HCT116 (cell line): Measurements from ENCODE around the gene ACSL5. TPM values are rescaled to one million over a fixed set of nuclear protein-coding genes. Genes with fewer than 3 reads are reported as not detected.

Experiments used
- ATAC-seq: fragments of 200-7000 bp; cut with Tn5 transposase; 2 replicates; pipeline ENCODE4 v1.9.1; 2020; ENCODE audit warnings: mild to moderate bottlenecking, moderate library complexity
- BruUV-seq: library from RNA; stranded (reverse); fragments of 400-500 nt; replicated peaks from 2 replicates; lab custom pipeline; 2021; lab: Mats Ljungman, UMichigan
- CTCF ChIA-PET: fragments of 300-600 bp; sonication (Branson Sonifier 250); formaldehyde crosslinking; loops from one replicate; lab custom pipeline; 2021; ENCODE audit warnings: antibody characterized with exemption; lab: Charles Lee
- POLR2A ChIA-PET: fragments of 300-600, 350-600 bp; sonication (Branson Sonifier 250); formaldehyde crosslinking; loops from one replicate; lab custom pipeline; 2021; ENCODE audit warnings: antibody characterized with exemption; lab: Charles Lee
- RAD21 ChIA-PET, 2 experiments: fragments of 300-600 bp; sonication (Branson Sonifier 250); formaldehyde crosslinking; loops; one replicate each; lab custom pipeline; 2023; ENCODE audit warnings: low total read pairs in 2 of 2; ENCODE audit not compliant: uncharacterized antibody in 2 of 2, unreplicated experiment in 2 of 2, low non-redundant PET in 1 of 2; lab: Charles Lee
- DNase-seq: peaks from one replicate; pipeline ENCODE4 v3.0.0-alpha.2; 2010; ENCODE audit warnings: low read depth, low spot score
- H2AFZ ChIP-seq: fragments of 200-600 bp; shearing (Covaris generic), sonication (generic); 2 replicates; pipeline ENCODE4 v1.6.1; 2017; ENCODE audit warnings: low read depth, mixed run types, mixed read lengths, antibody characterized with exemption, low read length; ENCODE audit not compliant: poor library complexity, severe bottlenecking
- H3K27ac ChIP-seq: 2 replicates; pipeline ENCODE4 v1.5.1; 2012; ENCODE audit warnings: low read depth, low read length
- H3K27me3 ChIP-seq: fragments of 200-600 bp; sonication (generic); 2 replicates; pipeline ENCODE4 v1.6.1; 2016; ENCODE audit warnings: mixed run types, low read length, mixed read lengths; ENCODE audit not compliant: insufficient read depth
- H3K36me3 ChIP-seq, 2 experiments: fragments of 200-500 bp in 1 of 2; fragments of 200-600 bp in 1 of 2; sonication (Bioruptor generic) in 1 of 2; sonication (generic) in 1 of 2; 2 replicates each; pipeline versions ENCODE4 v1.5.1 to v1.6.1; 2014 to 2016; ENCODE audit warnings: low read length in 2 of 2, inconsistent platforms in 1 of 2, mixed read lengths in 1 of 2, mixed run types in 1 of 2; ENCODE audit not compliant: insufficient read depth in 2 of 2, control insufficient read depth in 1 of 2
- H3K4me1 ChIP-seq, 2 experiments: fragments of 200-600 bp in 1 of 2; sonication (generic) in 1 of 2; 2 replicates each; pipeline versions ENCODE4 v1.5.1 to v1.6.1; 2012 to 2017; ENCODE audit warnings: low read length in 2 of 2, inconsistent platforms in 1 of 2, mild to moderate bottlenecking in 1 of 2, mixed read lengths in 1 of 2, mixed run types in 1 of 2, moderate library complexity in 1 of 2; ENCODE audit not compliant: insufficient read depth in 2 of 2, control insufficient read depth in 1 of 2
- H3K4me2 ChIP-seq: fragments of 200-600 bp; sonication (generic); 2 replicates; pipeline ENCODE4 v1.6.1; 2017; ENCODE audit warnings: mixed run types, low read length, mixed read lengths
- H3K4me3 ChIP-seq, 2 experiments: fragments of 200-600 bp in 1 of 2; sonication (generic) in 1 of 2; replicated peaks in 1 of 2; 2 replicates each; pipeline ENCODE4 v1.5.1; 2011 to 2016; ENCODE audit warnings: low read length in 2 of 2, control low read depth in 1 of 2, low read depth in 1 of 2, mild to moderate bottlenecking in 1 of 2, mixed read lengths in 1 of 2, mixed run types in 1 of 2
- H3K79me2 ChIP-seq: fragments of 200-600 bp; sonication (generic); 2 replicates; pipeline ENCODE4 v1.6.1; 2017; ENCODE audit warnings: mild to moderate bottlenecking, mixed run types, low read length, moderate library complexity, mixed read lengths; ENCODE audit not compliant: insufficient read depth
- H3K9ac ChIP-seq: fragments of 200-600 bp; sonication (generic); 2 replicates; pipeline ENCODE4 v1.6.1; 2016; ENCODE audit warnings: low read length, mixed read lengths
- H3K9me2 ChIP-seq: fragments of 200-600 bp; sonication (generic), shearing (Covaris generic); 2 replicates; pipeline ENCODE4 v1.6.1; 2017; ENCODE audit warnings: mixed run types, mild to moderate bottlenecking, moderate library complexity; ENCODE audit not compliant: insufficient read depth
- H3K9me3 ChIP-seq, 2 experiments: fragments of 200-500 bp in 1 of 2; fragments of 200-600 bp in 1 of 2; sonication (Bioruptor generic) in 1 of 2; sonication (generic) in 1 of 2; 2 replicates each; pipeline ENCODE4 v1.6.1; 2014 to 2017; ENCODE audit warnings: low read length in 2 of 2, mixed read lengths in 2 of 2, inconsistent platforms in 1 of 2, low read depth in 1 of 2, mild to moderate bottlenecking in 1 of 2, mixed run types in 1 of 2, moderate library complexity in 1 of 2; ENCODE audit not compliant: control insufficient read depth in 1 of 2, insufficient read depth in 1 of 2
- H4K20me1 ChIP-seq: fragments of 200-600 bp; sonication (generic), shearing (Covaris generic); 2 replicates; pipeline ENCODE4 v1.6.1; 2017; ENCODE audit warnings: mixed run types, mild to moderate bottlenecking, moderate library complexity; ENCODE audit not compliant: insufficient read depth
- CBX3 ChIP-seq: IDR thresholded peaks from 2 replicates; pipeline ENCODE4 v1.6.1; 2012; ENCODE audit warnings: low read depth
- EGR1 ChIP-seq: IDR thresholded peaks from 2 replicates; pipeline ENCODE4 v1.6.1; 2012; ENCODE audit warnings: low read depth
- ELF1 ChIP-seq: IDR thresholded peaks from 2 replicates; pipeline ENCODE4 v1.6.1; 2012; ENCODE audit warnings: low read depth, borderline replicate concordance
- EZH2 ChIP-seq: fragments of 200-600 bp; sonication (generic); IDR thresholded peaks from 2 replicates; pipeline ENCODE4 v1.6.1; 2017; ENCODE audit warnings: antibody characterized with exemption, mixed run types
- EZH2phosphoT487 ChIP-seq: fragments of 200-600 bp; IDR thresholded peaks from 2 replicates; pipeline ENCODE4 v1.6.1; 2018; ENCODE audit warnings: antibody characterized with exemption, borderline replicate concordance
- JUND ChIP-seq: IDR thresholded peaks from 2 replicates; pipeline ENCODE4 v1.6.1; 2012
- MAX ChIP-seq: IDR thresholded peaks from 2 replicates; pipeline ENCODE4 v1.6.1; 2012
- POLR2A ChIP-seq: IDR thresholded peaks from 2 replicates; pipeline ENCODE4 v1.7.0; 2011; ENCODE audit warnings: borderline replicate concordance; ENCODE audit not compliant: insufficient read depth, insufficient read length; ENCODE audit errors: extremely low read depth
- POLR2AphosphoS5 ChIP-seq: IDR thresholded peaks from 2 replicates; pipeline ENCODE4 v1.6.1; 2011; ENCODE audit warnings: mild to moderate bottlenecking, low read depth, low read length, moderate library complexity
- SIN3A ChIP-seq: IDR thresholded peaks from 2 replicates; pipeline ENCODE4 v1.6.1; 2012; ENCODE audit warnings: low read depth
- SP1 ChIP-seq: IDR thresholded peaks from 2 replicates; pipeline ENCODE4 v1.6.1; 2012; ENCODE audit warnings: low read depth
- TCF7L2 ChIP-seq: IDR thresholded peaks from 2 replicates; pipeline ENCODE4 v1.7.0; 2011; ENCODE audit warnings: borderline replicate concordance, inconsistent platforms; ENCODE audit not compliant: insufficient read depth, insufficient read length; ENCODE audit errors: extremely low read depth
- YY1 ChIP-seq: IDR thresholded peaks from 2 replicates; pipeline ENCODE4 v1.6.1; 2011; ENCODE audit warnings: low read length, low read depth, moderate library complexity, mild to moderate bottlenecking; ENCODE audit not compliant: insufficient replicate concordance; ENCODE audit errors: extremely low read depth
- ZFX ChIP-seq: fragments of 450-650 bp; IDR thresholded peaks from 2 replicates; pipeline ENCODE4 v1.6.1; 2017
- ZNF274 ChIP-seq: fragments of 200-500 bp; sonication (Bioruptor generic); IDR thresholded peaks from 2 replicates; pipeline ENCODE4 v1.6.1; 2014; ENCODE audit warnings: mild to moderate bottlenecking, low read depth, low read length, inconsistent platforms
- intact Hi-C: fragments of 100-400 bp; cut with micrococcal nuclease; formaldehyde crosslinking; loops from 2 replicates; pipeline ENCODE4 v1.10.0; 2022
- total RNA-seq: library from RNA; stranded (reverse); gene quantifications from one replicate; pipeline ENCODE4 v1.2.1, GENCODE V29; 2021; ENCODE audit not compliant: unreplicated experiment
- TF ChIP-seq, protein P1 (sequence below), 3 experiments: fragments of 200-600 bp in 1 of 3; sonication (generic) in 1 of 3; IDR thresholded peaks in 2 of 3; conservative IDR thresholded peaks in 1 of 3; 2 replicates each; pipeline ENCODE4 v1.5.1; 2012 to 2017; ENCODE audit warnings: low read depth in 2 of 3, low read length in 2 of 3, antibody characterized with exemption in 1 of 3, borderline replicate concordance in 1 of 3, control low read depth in 1 of 3, mild to moderate bottlenecking in 1 of 3, mixed read lengths in 1 of 3, mixed run types in 1 of 3, moderate library complexity in 1 of 3; ENCODE audit not compliant: insufficient read depth in 1 of 3

Gene ACSL5
- total RNA-seq, 1 experiment from 2014 or later: 195 TPM

DNA sequence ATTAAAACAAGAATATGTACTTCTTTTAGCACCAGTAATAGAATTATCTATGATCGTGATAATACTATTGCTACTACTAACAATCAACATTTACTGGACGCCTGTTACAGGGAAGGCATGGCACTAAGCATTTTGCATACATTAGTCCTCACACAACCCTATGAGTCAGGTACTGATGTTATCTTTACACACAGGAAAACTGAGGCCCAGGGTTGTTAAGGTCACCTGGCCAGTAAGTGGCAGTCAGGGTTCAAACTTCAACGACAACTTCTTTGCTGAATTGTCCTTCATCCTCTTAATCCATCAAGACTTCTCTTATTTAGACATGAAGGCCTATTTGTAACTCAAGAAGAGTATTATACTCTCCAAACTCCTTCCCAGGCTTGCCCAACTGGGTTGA is 41.9 kb upstream of the ACSL5 start:
- peaks cover 77 to 97% of the 10 kb centered on the region in 2 experiments for H3K4me1 ChIP-seq
- ChIA-PET RAD21 (interaction anchor here (1.1 to 1.3 kb wide), 2 partner anchors 51 to 57 kb away, joined by 3 to 4 read pairs; no protein-coding TSS in a partner anchor), CTCF (interaction anchor here (1.0 to 4.4 kb wide), 3 partner anchors 11 to 103 kb away, joined by 3 to 26 read pairs (median 4); no protein-coding TSS in a partner anchor), POLR2A (interaction anchor here (1.1 to 4.0 kb wide), 5 partner anchors 8 to 55 kb away, joined by 3 to 14 read pairs (median 4); no protein-coding TSS in a partner anchor)
- H3K4me3 ChIP-seq: peak overlapping the region in 1 of 2 experiments; percentile 29; a peak in 2 of 4 replicates
- no peaks in the 10 kb centered on the region for H3K36me3 ChIP-seq
- H3K9ac ChIP-seq: peak overlapping the region; percentile 48
- BruUV-seq: TSS peak; percentile 38
- peak overlapping the region; percentile 60 for H3K27ac ChIP-seq
- H3K9me2 ChIP-seq: no peaks in the 10 kb centered on the region
- TF ChIP-seq EGR1 (no peak), POLR2AphosphoS5 (peak; percentile 12; the same call in 1 of the 2 replicates)
- H3K4me2 ChIP-seq: peak overlapping the region; percentile 67
- intact Hi-C loops: no loop called here
- ATAC-seq: peak; percentile 58
- no peaks in the 10 kb centered on the region for H3K9me3 ChIP-seq
- H2AFZ ChIP-seq: peak overlapping the region; percentile 45
- H3K79me2 ChIP-seq: no peaks in the 10 kb centered on the region
- H3K27me3 ChIP-seq: no peaks in the 10 kb centered on the region
- no peaks in the 10 kb centered on the region for H4K20me1 ChIP-seq
- DNase-seq: peak; percentile 61

DNA sequence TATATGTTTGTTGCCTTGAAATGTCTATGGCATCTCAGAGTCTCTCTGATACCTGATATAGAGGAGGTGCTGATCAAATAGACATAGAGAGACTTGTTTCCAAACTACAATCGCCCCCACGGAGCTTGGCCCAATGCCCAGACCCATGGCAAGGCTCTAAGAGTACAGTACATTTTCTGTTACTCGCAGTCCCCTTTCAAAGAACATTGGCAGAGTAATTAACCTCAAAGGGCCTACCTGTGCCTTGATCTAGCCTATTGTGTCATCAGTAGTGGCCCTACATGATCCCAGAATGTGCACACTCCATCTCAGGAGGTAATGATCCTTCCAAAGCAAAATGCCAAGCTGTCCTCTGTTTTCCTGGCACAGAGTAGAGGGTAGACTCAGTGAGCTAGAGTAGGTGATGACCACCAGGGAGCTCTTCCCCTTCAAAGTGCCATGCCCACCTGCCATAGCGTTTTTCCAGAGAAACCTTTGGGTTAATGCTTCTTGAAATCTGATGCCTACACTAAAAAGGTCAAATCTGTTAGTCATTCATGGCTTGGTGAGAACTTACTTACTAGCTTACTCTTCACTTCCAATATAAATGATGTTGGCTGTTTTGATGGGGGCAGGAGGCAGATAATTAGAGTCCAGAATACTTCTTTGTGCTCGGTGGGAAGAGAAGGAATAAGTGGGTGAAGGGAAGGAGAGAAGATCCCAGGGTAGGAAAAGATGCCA is 41.2 kb upstream of the ACSL5 start:
- TF ChIP-seq, protein P1, sequence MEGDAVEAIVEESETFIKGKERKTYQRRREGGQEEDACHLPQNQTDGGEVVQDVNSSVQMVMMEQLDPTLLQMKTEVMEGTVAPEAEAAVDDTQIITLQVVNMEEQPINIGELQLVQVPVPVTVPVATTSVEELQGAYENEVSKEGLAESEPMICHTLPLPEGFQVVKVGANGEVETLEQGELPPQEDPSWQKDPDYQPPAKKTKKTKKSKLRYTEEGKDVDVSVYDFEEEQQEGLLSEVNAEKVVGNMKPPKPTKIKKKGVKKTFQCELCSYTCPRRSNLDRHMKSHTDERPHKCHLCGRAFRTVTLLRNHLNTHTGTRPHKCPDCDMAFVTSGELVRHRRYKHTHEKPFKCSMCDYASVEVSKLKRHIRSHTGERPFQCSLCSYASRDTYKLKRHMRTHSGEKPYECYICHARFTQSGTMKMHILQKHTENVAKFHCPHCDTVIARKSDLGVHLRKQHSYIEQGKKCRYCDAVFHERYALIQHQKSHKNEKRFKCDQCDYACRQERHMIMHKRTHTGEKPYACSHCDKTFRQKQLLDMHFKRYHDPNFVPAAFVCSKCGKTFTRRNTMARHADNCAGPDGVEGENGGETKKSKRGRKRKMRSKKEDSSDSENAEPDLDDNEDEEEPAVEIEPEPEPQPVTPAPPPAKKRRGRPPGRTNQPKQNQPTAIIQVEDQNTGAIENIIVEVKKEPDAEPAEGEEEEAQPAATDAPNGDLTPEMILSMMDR (IDR thresholded peaks at IDR 0.05 in 2 of 3, conservative IDR thresholded peaks at IDR 0.05 in 1 of 3; ENCODE audit: borderline replicate concordance in 1 of 3, insufficient read depth in 1 of 3, low read depth in 2 of 3, low read length in 2 of 3): no peak
- TF ChIP-seq ZFX: no peak
- no peak for TF ChIP-seq MAX
- no peak for TF ChIP-seq EZH2phosphoT487
- TF ChIP-seq EZH2: no peak
- no peak for TF ChIP-seq CBX3
- no peak for TF ChIP-seq JUND
- TF ChIP-seq POLR2A: no peak
- peak; percentile 85 for TF ChIP-seq TCF7L2
- no peak; the same call in none of the 2 replicates for TF ChIP-seq POLR2AphosphoS5
- TF ChIP-seq SIN3A: no peak
- TF ChIP-seq SP1: no peak
- no peak for TF ChIP-seq ELF1
- no peak for TF ChIP-seq ZNF274
- TF ChIP-seq YY1: peak; percentile 8
- TF ChIP-seq, all 23 proteins: peak for 2
- ChIA-PET POLR2A (interaction anchor here (0.9 to 4.1 kb wide), 11 partner anchors 8 to 102 kb away, joined by 3 to 16 read pairs (median 4); partner anchors contain the start of gene ACSL5), RAD21 (interaction anchor here (1.1 to 1.3 kb wide), 2 partner anchors 51 to 57 kb away, joined by 3 to 4 read pairs; no protein-coding TSS in a partner anchor), CTCF (interaction anchor here (0.7 to 4.4 kb wide), 6 partner anchors 12 to 195 kb away, joined by 3 to 26 read pairs (median 3); no protein-coding TSS in a partner anchor)
- BruUV-seq: no TSS peak
- intact Hi-C loops: no loop called here
- Histone ChIP-seq H3K4me2 (peak overlapping the region; percentile 67), H3K4me3 (peak overlapping the region in 1 of 2 experiments; percentile 29; a peak in 2 of 4 replicates), H3K27ac (peak overlapping the region; percentile 60), H2AFZ (peak overlapping the region; percentile 45), H3K9me2 (no peaks in the 10 kb centered on the region), H3K79me2 (no peaks in the 10 kb centered on the region), H4K20me1 (no peaks in the 10 kb centered on the region), H3K9ac (peak overlapping the region; percentile 48), H3K36me3 (no peaks in the 10 kb centered on the region), H3K27me3 (no peaks in the 10 kb centered on the region), H3K9me3 (no peaks in the 10 kb centered on the region), H3K4me1 (peaks cover 77 to 100% of the 10 kb centered on the region in 2 experiments)
- peak; percentile 94 for DNase-seq
- ATAC-seq: peak; percentile 75
